IMR-90 (cell line): Measurements from ENCODE around the gene MYCBP2. TPM values are rescaled to one million over a fixed set of nuclear protein-coding genes. Genes with fewer than 3 reads are reported as not detected.

Source experiments
- ATAC-seq: fragments of 200-7000 bp; cut with Tn5 transposase; 2 replicates; pipeline ENCODE4 v1.9.1; 2020; ENCODE audit warnings: low read depth, mild to moderate bottlenecking, moderate library complexity
- BruUV-seq: library from RNA; stranded (reverse); fragments of 400-500 nt; replicated peaks from 2 replicates; lab custom pipeline; 2021; lab: Mats Ljungman, UMichigan
- CTCF ChIA-PET: fragments of 300-600 bp; formaldehyde crosslinking; extraction: SDS; loops from one replicate; lab custom pipeline; 2021; ENCODE audit warnings: antibody characterized with exemption; lab: Yijun Ruan, JAX
- POLR2A ChIA-PET: fragments of 300-600 bp; sonication (Branson Sonifier 250); formaldehyde crosslinking; loops from one replicate; lab custom pipeline; 2022; ENCODE audit warnings: antibody characterized with exemption; ENCODE audit not compliant: unreplicated experiment; lab: Charles Lee
- DNase-seq: peaks from one replicate; pipeline ENCODE4 v3.0.0; 2013
- H2AFZ ChIP-seq: replicated peaks from 2 replicates; pipeline ENCODE3; 2013; ENCODE audit warnings: low read length, mild to moderate bottlenecking; ENCODE audit not compliant: poor library complexity
- H2AK5ac ChIP-seq: 2 replicates; pipeline ENCODE4 v1.6.1; 2013; ENCODE audit warnings: low read depth, low read length, inconsistent platforms
- H2AK9ac ChIP-seq: replicated peaks from 2 replicates; pipeline ENCODE3; 2013; ENCODE audit warnings: mild to moderate bottlenecking, low read depth, low read length, moderate library complexity; ENCODE audit not compliant: poor library complexity
- H2BK120ac ChIP-seq: 2 replicates; pipeline ENCODE4 v1.6.1; 2013; ENCODE audit warnings: low read depth, low read length, inconsistent platforms
- H2BK15ac ChIP-seq: 3 replicates; pipeline ENCODE4 v1.6.1; 2013; ENCODE audit warnings: low read depth, low read length, inconsistent platforms
- H2BK20ac ChIP-seq: 2 replicates; pipeline ENCODE4 v1.6.1; 2013; ENCODE audit warnings: low read depth, mild to moderate bottlenecking, inconsistent platforms, low read length, moderate library complexity
- H2BK5ac ChIP-seq: 2 replicates; pipeline ENCODE4 v1.6.1; 2013; ENCODE audit warnings: mild to moderate bottlenecking, low read depth, low read length, inconsistent platforms; ENCODE audit not compliant: poor library complexity, severe bottlenecking
- H3K14ac ChIP-seq: replicated peaks from 2 replicates; pipeline ENCODE4 v1.6.1; 2013; ENCODE audit warnings: low read depth, low read length, inconsistent platforms
- H3K18ac ChIP-seq: 2 replicates; pipeline ENCODE4 v1.6.1; 2013; ENCODE audit warnings: low read depth, low read length, control low read depth
- H3K23ac ChIP-seq: 2 replicates; pipeline ENCODE4 v1.6.1; 2013; ENCODE audit warnings: low read depth, low read length, inconsistent platforms
- H3K27ac ChIP-seq: 2 replicates; pipeline ENCODE4 v1.5.1; 2013; ENCODE audit warnings: mild to moderate bottlenecking, control low read depth, low read length; ENCODE audit not compliant: insufficient read depth
- H3K27me3 ChIP-seq: 2 replicates; pipeline ENCODE4 v1.6.1; 2013; ENCODE audit warnings: low read length; ENCODE audit not compliant: control insufficient read depth, insufficient read depth
- H3K36me3 ChIP-seq: 2 replicates; pipeline ENCODE4 v1.6.1; 2013; ENCODE audit warnings: low read length, mixed read lengths; ENCODE audit not compliant: control insufficient read depth, insufficient read depth
- H3K4ac ChIP-seq: 2 replicates; pipeline ENCODE4 v1.6.1; 2013; ENCODE audit warnings: low read depth, low read length, inconsistent platforms
- H3K4me1 ChIP-seq: 2 replicates; pipeline ENCODE4 v1.6.1; 2013; ENCODE audit warnings: low read length, mixed read lengths; ENCODE audit not compliant: control insufficient read depth, insufficient read depth
- H3K4me2 ChIP-seq: 2 replicates; pipeline ENCODE4 v1.6.1; 2013; ENCODE audit warnings: low read depth, mild to moderate bottlenecking, control low read depth, low read length, moderate library complexity
- H3K4me3 ChIP-seq: 2 replicates; pipeline ENCODE4 v1.5.1; 2013; ENCODE audit warnings: low read depth, mild to moderate bottlenecking, control low read depth, low read length, moderate library complexity; ENCODE audit not compliant: insufficient read depth
- H3K56ac ChIP-seq: 2 replicates; pipeline ENCODE4 v1.6.1; 2013; ENCODE audit warnings: low read length, inconsistent platforms; ENCODE audit not compliant: insufficient read depth; ENCODE audit errors: extremely low read depth
- H3K79me1 ChIP-seq, 2 experiments: 2 replicates each; pipeline ENCODE4 v1.6.1; 2013; ENCODE audit warnings: low read length in 2 of 2, inconsistent platforms in 1 of 2, low read depth in 1 of 2
- H3K9ac ChIP-seq: 2 replicates; pipeline ENCODE4 v1.6.1; 2013; ENCODE audit warnings: low read depth, low read length, control low read depth
- H3K9me1 ChIP-seq: 2 replicates; pipeline ENCODE4 v1.6.1; 2013; ENCODE audit warnings: low read length, inconsistent platforms; ENCODE audit not compliant: insufficient read depth
- H3K9me3 ChIP-seq: 2 replicates; pipeline ENCODE4 v1.6.1; 2013; ENCODE audit warnings: low read length; ENCODE audit not compliant: control insufficient read depth, insufficient read depth
- H4K20me1 ChIP-seq: 2 replicates; pipeline ENCODE4 v1.6.1; 2013; ENCODE audit warnings: low read length, inconsistent platforms; ENCODE audit not compliant: insufficient read depth
- H4K5ac ChIP-seq: 2 replicates; pipeline ENCODE4 v1.6.1; 2013; ENCODE audit warnings: mild to moderate bottlenecking, low read depth, low read length, control low read depth
- H4K8ac ChIP-seq, 2 experiments: 2 replicates each; pipeline ENCODE4 v1.6.1; 2013; ENCODE audit warnings: low read depth in 2 of 2, low read length in 2 of 2, control low read depth in 1 of 2, inconsistent platforms in 1 of 2
- H4K91ac ChIP-seq: 2 replicates; pipeline ENCODE4 v1.6.1; 2013; ENCODE audit warnings: low read depth, low read length, inconsistent platforms; ENCODE audit not compliant: insufficient read depth
- BHLHE40 ChIP-seq: fragments of 150-350 bp; IDR thresholded peaks from 2 replicates; pipeline ENCODE4 v1.6.1; 2016; ENCODE audit warnings: mild to moderate bottlenecking, low read depth, low read length
- CEBPB ChIP-seq: IDR thresholded peaks from 2 replicates; pipeline ENCODE4 v1.6.1; 2012; ENCODE audit warnings: low read depth, low read length, improper control_type of control experiment
- MAZ ChIP-seq: IDR thresholded peaks from 2 replicates; pipeline ENCODE4 v1.6.1; 2012; ENCODE audit warnings: low read depth, mild to moderate bottlenecking, low read length, improper control_type of control experiment, moderate library complexity, borderline replicate concordance
- MXI1 ChIP-seq: IDR thresholded peaks from 2 replicates; pipeline ENCODE4 v1.6.1; 2012; ENCODE audit warnings: low read depth, mild to moderate bottlenecking, low read length, moderate library complexity, borderline replicate concordance
- NFE2L2 ChIP-seq: fragments of 150-350 bp; IDR thresholded peaks from 2 replicates; pipeline ENCODE4 v1.6.1; 2016; ENCODE audit warnings: low read depth, mild to moderate bottlenecking, low read length
- POLR2A ChIP-seq: IDR thresholded peaks from 2 replicates; pipeline ENCODE4 v1.6.1; 2012; ENCODE audit warnings: mild to moderate bottlenecking, low read depth, low read length
- WGBS, 2 experiments: methylation state at CpG; one replicate each; pipeline versions ENCODE4 v1.1.5 to v1.1.7; 2013; ENCODE audit warnings: missing lambda C conversion rate in 2 of 2; ENCODE audit not compliant: insufficient read length in 1 of 2; ENCODE audit errors: extremely low coverage in 2 of 2; 5-methylcytosine and 5-hydroxymethylcytosine counted together
- dilution Hi-C: fragments of 300-500 bp; cut with HindIII; formaldehyde crosslinking; loops from one replicate; pipeline ENCODE4 v1.14.3; 2018; ENCODE audit warnings: low sequenced_read_pairs; ENCODE audit not compliant: unreplicated experiment
- in situ Hi-C: fragments of 300-500 bp; cut with MboI; formaldehyde crosslinking; loops from 3 replicates; pipeline ENCODE4 v1.14.3; 2019; ENCODE audit warnings: low sequenced_read_pairs, inconsistent platforms, mixed read lengths
- intact Hi-C: fragments of 100-400 bp; cut with micrococcal nuclease; formaldehyde crosslinking; loops from 2 replicates; pipeline ENCODE4 v1.10.0; 2022
- polyA plus RNA-seq, 3 experiments: library from polyadenylated mRNA; depleted of rRNA; stranded (reverse); fragments of >200 nt; gene quantifications; 2 replicates each; pipeline ENCODE4 v1.2.3, GENCODE V29; 2012; ENCODE audit warnings: low replicate concordance in 1 of 3
- total RNA-seq: library from RNA; depleted of rRNA; stranded (reverse); fragments of >200 nt; gene quantifications from 2 replicates; pipeline ENCODE4 v1.2.3, GENCODE V29; 2012

Gene MYCBP2
- total and polyA plus RNA-seq, 2 of the 4 experiments (the other 2 are of a cell fraction): 20.1 to 43.2 TPM

- H3K4me3 ChIP-seq: peak overlapping the region; percentile 80
- peak overlapping the region; percentile 48 for H2AK9ac ChIP-seq
- peak overlapping the region; percentile 40 for H3K18ac ChIP-seq
- dilution Hi-C loops (no loop called here), intact Hi-C loops (loop anchor here (1.0 to 5.0 kb wide), 3 partner anchors 122 to 192 kb away; no protein-coding TSS in a partner anchor), in situ Hi-C loops (no loop called here)
- DNase-seq (peak; percentile 96), ATAC-seq (peak; percentile 74)
- H2AK5ac ChIP-seq: no peak overlapping the region
- no peaks in the 10 kb centered on the region; the same call in 1 of the 2 replicates for H3K9me1 ChIP-seq
- no peaks in the 10 kb centered on the region for H3K4me1 ChIP-seq
- H3K56ac ChIP-seq: peak overlapping the region; percentile 72
- ChIA-PET POLR2A (no interaction called here), CTCF (interaction anchor here (0.6 to 2.0 kb wide), 2 partner anchors 35 to 149 kb away, joined by 4 to 8 read pairs; no protein-coding TSS in a partner anchor)
- H4K91ac ChIP-seq: peak overlapping the region; percentile 76
- peak overlapping the region; percentile 29 to 75 for H4K8ac ChIP-seq
- H3K9me3 ChIP-seq: no peaks in the 10 kb centered on the region
- 0 out of 2 replicates have a peak, but pooled peaks have one; percentile 25 for TF ChIP-seq BHLHE40
- 0 out of 2 replicates have a peak, but pooled peaks have one; percentile 5 for TF ChIP-seq NFE2L2
- TF ChIP-seq MAZ: peak; percentile 64; the same call in 1 of the 2 replicates
- peak; percentile 85; the same call in 1 of the 2 replicates for TF ChIP-seq MXI1
- TF ChIP-seq CEBPB: no peak
- TF ChIP-seq POLR2A: no peak
- H3K4ac ChIP-seq: peak overlapping the region; percentile 85
- H3K27ac ChIP-seq: peak overlapping the region; percentile 76
- H2BK120ac ChIP-seq: peak overlapping the region; percentile 69
- peak overlapping the region; percentile 10; the same call in 1 of the 3 replicates for H2BK15ac ChIP-seq
- peak overlapping the region; percentile 5; the same call in 1 of the 2 replicates for H4K5ac ChIP-seq
- no peaks in the 10 kb centered on the region for H3K36me3 ChIP-seq
- H3K4me2 ChIP-seq: peak overlapping the region; percentile 87
- peaks cover 8 to 19% of the 10 kb centered on the region in 2 experiments; a peak in 3 of 4 replicates for H3K79me1 ChIP-seq
- H4K20me1 ChIP-seq: peaks cover 17% of the 10 kb centered on the region
- H3K27me3 ChIP-seq: peaks cover 2% of the 10 kb centered on the region
- H2BK5ac ChIP-seq: peak overlapping the region; percentile 71
- WGBS, 2 experiments: 0% methylated on average over 7 of the region's 46 CpGs; no CpG with 5 or more reads in 1 of the 2 experiments
- peak overlapping the region; percentile 95 for H2AFZ ChIP-seq
- no TSS peak for BruUV-seq
- H3K9ac ChIP-seq: peak overlapping the region; percentile 80
- peak overlapping the region; percentile 10; the same call in 1 of the 2 replicates for H2BK20ac ChIP-seq
- H3K14ac ChIP-seq: peak overlapping the region; percentile 84
- peak overlapping the region; percentile 85 for H3K23ac ChIP-seq
Observed at GRCh38 chr13:77329133-77329910, 2.4 kb upstream of the MYCBP2 start.
